Astrocyte of the cerebellum (primary cell): Measurements from ENCODE around the gene NT5C1A.
A peak's percentile ranks its signal among the peaks of the same experiment; 100 is the strongest.

Source experiments
- DNase-seq: peaks from one replicate; pipeline ENCODE4 v3.0.0-alpha.2; 2011; ENCODE audit warnings: low read depth
- H3K4me3 ChIP-seq: 2 replicates; pipeline ENCODE4 v1.5.1; 2011; ENCODE audit warnings: mild to moderate bottlenecking, low read depth, low read length, moderate library complexity
- in situ Hi-C: cut with HindIII; loops from 2 replicates; pipeline ENCODE4 v1.10.0; 2017; ENCODE audit warnings: low sequenced_read_pairs
- TF ChIP-seq, protein P1 (sequence below): IDR thresholded peaks from 2 replicates; pipeline ENCODE4 v1.5.1; 2012; ENCODE audit warnings: low read length, low read depth, moderate library complexity, mild to moderate bottlenecking; ENCODE audit errors: missing control alignments

The NT5C1A gene

DNA sequence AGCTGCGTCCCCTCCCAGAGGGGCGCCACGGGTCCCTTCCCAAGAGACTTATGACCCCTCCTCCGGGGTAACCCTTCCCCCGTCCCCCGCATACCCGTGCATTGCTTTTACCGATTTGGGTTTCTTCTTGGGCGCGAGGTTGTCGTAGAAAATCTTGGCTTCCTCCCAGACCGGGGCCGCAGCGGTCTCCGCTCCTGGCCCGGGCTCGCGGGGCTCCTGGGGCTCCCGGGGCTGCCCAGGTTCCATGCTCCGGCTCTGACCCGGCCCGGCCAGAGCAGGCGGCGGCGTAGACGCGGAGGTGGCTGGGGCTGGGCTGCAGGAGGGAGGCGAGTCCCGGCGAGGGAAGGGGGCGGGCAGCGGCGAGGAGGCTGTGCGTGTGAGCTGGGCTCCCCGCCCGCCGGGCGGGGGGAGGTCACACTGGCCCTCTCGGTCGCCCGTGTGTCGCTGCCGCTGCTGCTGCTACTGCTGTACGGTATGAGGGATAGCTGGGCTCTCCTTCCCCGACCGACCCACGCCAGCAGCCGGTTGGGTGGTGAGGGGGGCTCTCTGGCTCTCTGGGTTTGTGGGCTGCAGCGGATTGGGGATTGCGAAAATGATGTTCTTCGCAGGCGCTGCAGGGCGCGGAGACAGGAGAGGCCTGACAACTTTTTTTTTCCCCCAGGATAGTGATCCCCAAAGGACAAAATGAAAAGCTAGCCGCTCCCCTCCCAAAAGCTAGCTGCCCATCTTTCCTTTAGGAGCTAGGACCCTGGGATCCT, at the start of gene NT5C1A:
TSS of gene NT5C1A (minus strand) at position 315 of the 758 bp plus-strand sequence. CDS start at position 246, 69 bp downstream.
- TF ChIP-seq, protein P1, sequence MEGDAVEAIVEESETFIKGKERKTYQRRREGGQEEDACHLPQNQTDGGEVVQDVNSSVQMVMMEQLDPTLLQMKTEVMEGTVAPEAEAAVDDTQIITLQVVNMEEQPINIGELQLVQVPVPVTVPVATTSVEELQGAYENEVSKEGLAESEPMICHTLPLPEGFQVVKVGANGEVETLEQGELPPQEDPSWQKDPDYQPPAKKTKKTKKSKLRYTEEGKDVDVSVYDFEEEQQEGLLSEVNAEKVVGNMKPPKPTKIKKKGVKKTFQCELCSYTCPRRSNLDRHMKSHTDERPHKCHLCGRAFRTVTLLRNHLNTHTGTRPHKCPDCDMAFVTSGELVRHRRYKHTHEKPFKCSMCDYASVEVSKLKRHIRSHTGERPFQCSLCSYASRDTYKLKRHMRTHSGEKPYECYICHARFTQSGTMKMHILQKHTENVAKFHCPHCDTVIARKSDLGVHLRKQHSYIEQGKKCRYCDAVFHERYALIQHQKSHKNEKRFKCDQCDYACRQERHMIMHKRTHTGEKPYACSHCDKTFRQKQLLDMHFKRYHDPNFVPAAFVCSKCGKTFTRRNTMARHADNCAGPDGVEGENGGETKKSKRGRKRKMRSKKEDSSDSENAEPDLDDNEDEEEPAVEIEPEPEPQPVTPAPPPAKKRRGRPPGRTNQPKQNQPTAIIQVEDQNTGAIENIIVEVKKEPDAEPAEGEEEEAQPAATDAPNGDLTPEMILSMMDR, result no peak
- in situ Hi-C loops, result no loop called here
- DNase-seq, result no peak
- H3K4me3 ChIP-seq, result peak within 1 kb of the TSS; percentile 27

DNA sequence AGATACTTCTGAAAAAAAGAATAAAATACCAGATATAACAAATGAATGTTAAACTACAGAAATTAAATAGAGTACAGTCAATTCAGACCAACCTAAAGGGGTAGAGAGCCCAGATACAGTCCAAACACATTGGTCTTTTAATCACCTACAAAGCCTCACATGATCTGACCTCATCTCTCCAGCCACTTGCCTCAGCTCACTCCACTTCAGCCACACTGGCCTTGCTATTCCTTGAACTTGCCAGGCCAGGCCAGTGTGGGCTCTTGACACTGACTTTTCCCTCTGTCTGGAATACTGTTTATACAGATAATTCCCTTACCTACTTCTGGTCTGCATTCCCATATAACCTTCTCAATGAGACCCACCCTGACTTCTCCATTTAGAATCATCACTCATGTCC, 49.8 kb upstream of the NT5C1A start:
- TF ChIP-seq, protein P1, result no peak
- H3K4me3 ChIP-seq, result no peak overlapping the region
- no peak for DNase-seq
- in situ Hi-C loops, result no loop called here

- in situ Hi-C loops, result no loop called here
- peak; percentile 57 for DNase-seq
- TF ChIP-seq, protein P1, result peak; percentile 5
- no peak overlapping the region for H3K4me3 ChIP-seq
Measured at GRCh38 chr1:39720094-39720999, 48.4 kb upstream of the NT5C1A start.

DNA sequence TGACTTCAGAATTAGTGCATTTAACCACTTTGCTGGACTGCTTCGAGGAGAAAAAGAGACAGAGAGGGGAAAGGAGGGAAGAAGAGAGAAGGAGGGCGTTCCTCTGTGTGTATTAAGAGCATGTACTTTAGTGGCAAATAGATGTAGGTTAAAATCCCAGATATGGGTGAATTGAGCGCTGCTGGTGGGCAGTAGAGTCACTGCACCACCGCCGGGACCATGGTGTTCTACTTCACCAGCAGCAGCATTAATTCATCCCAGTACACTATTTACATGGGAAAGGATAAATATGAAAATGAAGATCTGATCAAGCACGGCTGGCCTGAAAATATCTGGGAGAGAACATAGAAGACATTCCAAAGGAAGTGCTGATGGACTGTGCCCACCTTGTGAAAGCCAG, 45.9 kb upstream of the NT5C1A start:
- in situ Hi-C loops, result no loop called here
- TF ChIP-seq, protein P1, result no peak
- H3K4me3 ChIP-seq, result no peak overlapping the region
- no peak for DNase-seq

DNA sequence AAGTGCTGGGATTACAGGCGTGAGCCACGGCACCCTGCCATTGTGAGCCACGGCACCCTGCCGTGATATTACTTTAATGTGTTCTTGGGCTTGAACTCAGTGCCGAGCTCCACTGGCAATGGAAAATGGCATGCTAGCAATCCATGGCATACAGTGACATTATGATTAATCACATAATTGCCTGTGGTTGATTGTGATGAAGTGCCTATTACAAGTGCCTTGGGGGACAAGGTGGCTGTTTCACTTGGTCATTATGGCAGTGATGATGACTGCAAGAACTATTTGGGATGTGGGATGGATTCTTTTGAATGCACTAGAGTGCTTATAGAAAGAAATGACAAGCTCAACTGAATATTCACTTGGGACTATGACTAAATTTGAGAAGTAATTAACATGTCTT, 41.6 kb upstream of the NT5C1A start:
- in situ Hi-C loops, result no loop called here
- H3K4me3 ChIP-seq, result no peak overlapping the region
- TF ChIP-seq, protein P1, result no peak
- DNase-seq, result no peak

- TF ChIP-seq, protein P1, result no peak
- no peak overlapping the region for H3K4me3 ChIP-seq
- DNase-seq, result no peak
- in situ Hi-C loops, result no loop called here
Measured at GRCh38 chr1:39711966-39712340, 40.0 kb upstream of the NT5C1A start.
